SU-DHL-6 (cell line): Measurements from ENCODE around the gene CLMP.

Source experiments
- H2AFZ ChIP-seq: fragments of 200-600 bp; sonication (generic); 2 replicates; pipeline ENCODE4 v1.6.1; 2014; ENCODE audit warnings: low read depth, mild to moderate bottlenecking, moderate library complexity, mixed read lengths, antibody characterized with exemption, low read length; ENCODE audit not compliant: severe bottlenecking
- H3F3A ChIP-seq: fragments of 200-600 bp; shearing (Covaris generic); 2 replicates; pipeline ENCODE4 v1.6.0; 2016; ENCODE audit warnings: antibody characterized with exemption, mild to moderate bottlenecking; ENCODE audit not compliant: insufficient read depth
- H3K27ac ChIP-seq: fragments of 200-600 bp; sonication (generic); 2 replicates; pipeline ENCODE4 v1.5.1; 2016; ENCODE audit warnings: low read depth, mild to moderate bottlenecking, low read length, moderate library complexity, mixed read lengths
- H3K27me3 ChIP-seq: fragments of 200-600 bp; sonication (generic), shearing (Covaris generic); 2 replicates; pipeline ENCODE4 v1.6.0; 2014; ENCODE audit warnings: mild to moderate bottlenecking, low read length
- H3K36me3 ChIP-seq: fragments of 200-600 bp; sonication (generic); 2 replicates; pipeline ENCODE4 v1.6.1; 2014; ENCODE audit warnings: mild to moderate bottlenecking, low read length, mixed read lengths
- H3K4me2 ChIP-seq: fragments of 300-600, 200-600 bp; shearing (Covaris generic), sonication (generic); 2 replicates; pipeline ENCODE4 v1.6.0; 2014; ENCODE audit warnings: low read length, low read depth, mild to moderate bottlenecking; ENCODE audit not compliant: poor library complexity, severe bottlenecking
- H3K4me3 ChIP-seq: fragments of 200-600 bp; sonication (generic); 2 replicates; pipeline ENCODE4 v1.5.1; 2014; ENCODE audit warnings: antibody characterized with exemption, low read length, mild to moderate bottlenecking, mixed read lengths; ENCODE audit not compliant: insufficient read depth, poor library complexity, severe bottlenecking
- H3K79me2 ChIP-seq: fragments of 200-600 bp; sonication (generic); 2 replicates; pipeline ENCODE4 v1.6.1; 2014; ENCODE audit warnings: mild to moderate bottlenecking, low read length, moderate library complexity; ENCODE audit not compliant: insufficient read depth
- H3K9ac ChIP-seq: fragments of 200-600 bp; sonication (generic); 2 replicates; pipeline ENCODE4 v1.7.0; 2014; ENCODE audit warnings: mild to moderate bottlenecking, low read length
- H3K9me2 ChIP-seq: fragments of 200-600 bp; sonication (generic); replicated peaks from 2 replicates; pipeline ENCODE4 v1.6.1; 2014; ENCODE audit warnings: low read length; ENCODE audit not compliant: insufficient read depth
- H3K9me3 ChIP-seq: fragments of 200-600 bp; sonication (generic); 2 replicates; pipeline ENCODE4 v1.6.1; 2014; ENCODE audit warnings: low read length, mixed read lengths; ENCODE audit not compliant: insufficient read depth
- H4K20me1 ChIP-seq: fragments of 200-600 bp; sonication (generic); 2 replicates; pipeline ENCODE4 v1.6.1; 2014; ENCODE audit warnings: low read depth, mild to moderate bottlenecking, antibody characterized with exemption, low read length, moderate library complexity, mixed read lengths
- CTCF ChIP-seq: fragments of 200-600 bp; sonication (generic); IDR thresholded peaks from one replicate; pipeline ENCODE4 v1.5.1; 2017; ENCODE audit warnings: antibody characterized with exemption, mild to moderate bottlenecking, low read length, moderate library complexity; ENCODE audit not compliant: insufficient read depth, poor library complexity, severe bottlenecking
- EZH2phosphoT487 ChIP-seq: fragments of 200-600 bp; sonication (generic), shearing (Covaris generic); conservative IDR thresholded peaks from 2 replicates; pipeline ENCODE4 v1.6.1; 2018; ENCODE audit warnings: mild to moderate bottlenecking, antibody characterized with exemption, low read length, moderate library complexity, mixed read lengths

CLMP gene

GRCh38 chr11:123185326-123185725, 9.7 kb downstream of the CLMP start:
- H3K27ac ChIP-seq: no peak overlapping the region
- no peak overlapping the region for H3K9ac ChIP-seq

GRCh38 chr11:123184531-123184930, 10.5 kb downstream of the CLMP start:
- Histone ChIP-seq H3K9ac (no peak overlapping the region), H3K27ac (no peak overlapping the region), H3K4me2 (no peak overlapping the region), H3F3A (no peaks in the 10 kb centered on the region), H3K79me2 (no peaks in the 10 kb centered on the region), H3K4me3 (no peak overlapping the region), H4K20me1 (no peaks in the 10 kb centered on the region), H3K9me3 (no peaks in the 10 kb centered on the region), H2AFZ (no peak overlapping the region), H3K36me3 (no peaks in the 10 kb centered on the region), H3K27me3 (no peaks in the 10 kb centered on the region), H3K9me2 (no peaks in the 10 kb centered on the region)
- TF ChIP-seq CTCF (no peak), EZH2phosphoT487 (no peak)

More at GRCh38 chr11:123185326-123185725, 9.7 kb downstream of the CLMP start:
- Histone ChIP-seq H3K4me3 (no peak overlapping the region), H3K9me2 (no peaks in the 10 kb centered on the region), H3K27me3 (no peaks in the 10 kb centered on the region), H2AFZ (no peak overlapping the region), H3K9me3 (no peaks in the 10 kb centered on the region), H3F3A (no peaks in the 10 kb centered on the region), H3K79me2 (no peaks in the 10 kb centered on the region), H3K4me2 (no peak overlapping the region), H3K36me3 (no peaks in the 10 kb centered on the region), H4K20me1 (no peaks in the 10 kb centered on the region)
- TF ChIP-seq EZH2phosphoT487 (no peak), CTCF (no peak)

GRCh38 chr11:123183391-123184099, 11.5 kb downstream of the CLMP start:
- H3K9me2 ChIP-seq: no peaks in the 10 kb centered on the region
- no peak overlapping the region for H3K9ac ChIP-seq
- H3K27ac ChIP-seq: no peak overlapping the region
- H3K79me2 ChIP-seq: no peaks in the 10 kb centered on the region
- no peaks in the 10 kb centered on the region for H3F3A ChIP-seq
- H2AFZ ChIP-seq: no peak overlapping the region
- no peak overlapping the region for H3K4me3 ChIP-seq
- no peak for TF ChIP-seq EZH2phosphoT487
- no peak for TF ChIP-seq CTCF
- no peaks in the 10 kb centered on the region for H4K20me1 ChIP-seq
- H3K36me3 ChIP-seq: no peaks in the 10 kb centered on the region
- H3K27me3 ChIP-seq: no peaks in the 10 kb centered on the region
- H3K9me3 ChIP-seq: no peaks in the 10 kb centered on the region
- H3K4me2 ChIP-seq: no peak overlapping the region
